HG02973 (cell line): Measurements from ENCODE around the gene XIRP2.

Experiments used
- ATAC-seq: cut with Tn5 transposase; IDR thresholded peaks from one replicate; pipeline ENCODE4 v1.9.1; 2021; ENCODE audit warnings: moderate library complexity; ENCODE audit not compliant: unreplicated experiment

XIRP2 gene

DNA sequence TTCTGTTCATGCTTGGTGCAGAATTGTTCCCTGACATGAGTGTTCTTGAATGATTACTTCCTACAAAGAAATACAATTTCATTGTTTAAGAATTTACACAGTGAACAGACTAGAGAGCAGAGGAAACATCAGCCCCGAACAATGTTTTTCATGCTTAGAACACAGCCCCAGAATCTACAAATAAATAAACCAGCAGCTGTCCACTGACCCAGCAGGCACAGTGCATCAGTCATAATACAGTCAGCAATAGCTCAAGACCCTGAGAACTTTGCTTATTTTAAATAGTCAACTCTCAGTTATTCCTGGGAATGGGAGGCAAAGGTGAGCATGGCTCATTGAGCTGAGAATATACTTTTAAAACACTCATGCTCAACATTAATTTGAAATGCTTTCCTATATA is 38.4 kb downstream of the XIRP2 start:
- no peak for ATAC-seq

DNA sequence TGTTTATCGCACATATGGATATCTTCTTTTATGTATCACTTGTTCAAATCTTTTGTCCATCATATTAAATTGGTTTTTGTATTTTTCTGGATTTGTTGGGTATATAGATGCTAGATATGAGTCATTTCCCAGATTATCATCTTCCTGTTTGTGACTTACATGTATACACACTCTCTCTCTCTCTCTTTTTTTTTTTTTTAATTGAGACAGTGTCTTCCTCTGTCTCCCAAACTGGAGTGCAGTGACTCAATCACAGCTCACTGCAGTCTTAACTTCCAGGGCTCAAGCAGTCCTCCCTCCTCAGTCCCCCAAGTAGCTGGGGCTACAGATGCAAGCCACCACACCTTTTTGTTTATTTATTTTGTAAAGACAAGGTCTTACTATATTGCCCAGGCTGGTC is 43.8 kb downstream of the XIRP2 start:
- ATAC-seq, result no peak

DNA sequence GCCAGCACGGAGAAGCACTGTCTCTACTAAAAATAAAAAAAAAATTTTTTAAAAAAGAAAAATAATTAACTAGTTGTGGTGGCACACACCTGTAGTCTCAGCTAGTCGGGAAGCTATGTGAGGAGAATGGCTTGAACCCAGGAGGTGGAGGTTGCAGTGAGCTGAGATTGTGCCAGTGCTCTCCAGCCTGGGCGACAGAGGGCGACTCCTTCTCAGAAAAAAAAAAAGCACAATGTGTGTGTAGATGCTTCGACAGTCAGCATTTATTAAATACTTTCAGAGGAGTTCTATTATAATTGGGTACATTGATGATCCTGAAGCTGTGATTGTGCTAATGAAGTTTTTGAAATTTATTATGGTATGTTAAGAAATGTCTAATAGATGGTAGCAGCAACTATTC is 46.5 kb downstream of the XIRP2 start:
- ATAC-seq, result no peak

DNA sequence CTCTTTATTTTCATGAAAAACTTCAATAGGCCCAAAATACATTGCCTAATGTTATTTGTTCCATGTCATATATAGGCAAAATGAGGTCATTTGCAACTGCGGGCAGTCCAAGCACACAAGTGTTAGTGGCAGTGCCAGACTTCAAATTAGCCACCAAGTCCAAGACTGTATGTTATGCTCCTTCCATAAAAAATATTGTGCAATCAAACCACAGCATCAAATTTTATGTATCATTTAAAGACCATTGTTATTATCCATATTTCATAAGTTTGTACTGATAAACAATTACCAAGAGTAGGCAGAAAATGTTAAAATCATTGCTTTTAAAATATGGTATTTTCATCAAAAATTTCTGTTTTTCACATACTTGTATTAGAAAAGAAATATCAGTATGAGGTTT is 54.1 kb downstream of the XIRP2 start:
- ATAC-seq, result no peak

DNA sequence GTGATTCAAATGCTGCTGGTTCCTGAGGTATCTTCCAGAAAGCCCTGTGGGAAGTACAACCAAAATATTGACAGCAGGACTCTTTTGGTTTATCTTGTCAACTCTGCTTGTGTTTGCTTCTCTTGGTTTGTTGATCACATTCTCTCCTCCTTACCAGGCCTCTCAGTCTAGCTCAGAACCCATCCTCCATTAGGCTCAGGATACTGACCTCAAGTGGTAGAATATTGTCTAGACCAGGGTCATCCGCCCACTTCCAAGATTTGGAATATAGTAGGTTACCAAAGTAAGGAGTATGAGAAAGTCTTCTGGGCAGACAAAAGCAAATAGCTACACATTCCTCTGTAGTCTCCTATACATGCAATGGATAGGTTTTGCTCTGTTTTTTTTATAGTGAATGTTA is 56.6 kb downstream of the XIRP2 start:
- ATAC-seq, result no peak

DNA sequence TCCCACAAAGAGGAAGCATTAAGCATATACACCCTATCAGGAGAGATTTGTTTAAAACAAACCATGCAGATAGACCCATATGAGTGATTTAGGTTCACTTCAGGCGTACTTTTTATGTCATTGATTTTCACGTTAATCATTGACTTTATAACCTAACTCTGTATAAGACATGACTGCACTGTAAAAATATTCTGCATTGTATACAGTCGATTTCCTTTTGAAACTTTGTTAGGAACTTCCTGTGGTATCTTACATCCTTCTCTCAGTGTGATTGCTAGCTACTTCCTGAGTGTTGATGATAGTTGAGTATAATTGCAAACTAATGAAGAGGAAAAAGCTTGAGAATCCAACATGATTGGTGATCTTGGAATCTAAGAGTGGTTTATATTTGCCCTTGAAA is 69.4 kb downstream of the XIRP2 start:
- ATAC-seq, result no peak

DNA sequence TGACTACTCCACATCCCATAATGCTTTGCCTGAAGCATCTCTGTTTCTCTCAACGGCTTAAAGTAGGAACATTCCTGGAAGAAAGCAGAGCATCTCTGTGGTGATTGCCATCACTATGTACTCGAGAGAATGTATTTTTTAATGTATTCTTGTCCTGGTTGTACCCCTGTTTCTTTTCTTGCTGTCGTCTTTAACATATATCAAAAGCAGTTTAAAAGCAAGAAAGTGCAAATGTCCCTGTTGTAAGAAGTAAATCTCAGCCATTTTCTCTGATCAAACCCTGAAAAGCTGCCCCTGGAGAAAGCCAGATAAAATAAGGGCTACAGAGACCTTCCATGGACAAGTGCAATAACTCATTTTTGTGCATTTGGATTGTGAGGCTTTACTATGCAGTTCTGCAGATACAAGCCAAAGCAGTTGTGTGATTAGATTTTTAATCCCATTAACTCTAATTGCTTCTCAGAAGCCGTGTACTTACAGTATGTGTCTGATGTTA is 70.8 kb downstream of the XIRP2 start:
- ATAC-seq, result no peak

DNA sequence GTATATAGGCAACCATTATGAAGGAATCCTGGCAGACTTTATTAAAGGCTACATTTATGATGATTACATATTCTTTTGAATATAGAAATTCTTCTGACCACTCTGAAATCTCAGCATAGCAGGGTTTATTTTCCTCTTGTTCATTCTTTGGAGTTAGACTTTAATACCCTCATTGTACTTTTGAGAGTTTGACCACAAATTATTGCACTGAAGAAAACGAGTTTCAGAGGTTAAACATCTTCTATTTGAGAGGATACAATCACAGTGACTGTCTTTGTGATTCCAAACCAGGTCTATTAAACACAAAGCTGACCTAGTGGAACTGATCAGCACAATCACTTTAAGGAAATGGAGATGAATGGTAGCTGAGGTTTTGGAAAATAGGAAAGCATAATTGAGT is 71.3 kb downstream of the XIRP2 start:
- ATAC-seq, result no peak

DNA sequence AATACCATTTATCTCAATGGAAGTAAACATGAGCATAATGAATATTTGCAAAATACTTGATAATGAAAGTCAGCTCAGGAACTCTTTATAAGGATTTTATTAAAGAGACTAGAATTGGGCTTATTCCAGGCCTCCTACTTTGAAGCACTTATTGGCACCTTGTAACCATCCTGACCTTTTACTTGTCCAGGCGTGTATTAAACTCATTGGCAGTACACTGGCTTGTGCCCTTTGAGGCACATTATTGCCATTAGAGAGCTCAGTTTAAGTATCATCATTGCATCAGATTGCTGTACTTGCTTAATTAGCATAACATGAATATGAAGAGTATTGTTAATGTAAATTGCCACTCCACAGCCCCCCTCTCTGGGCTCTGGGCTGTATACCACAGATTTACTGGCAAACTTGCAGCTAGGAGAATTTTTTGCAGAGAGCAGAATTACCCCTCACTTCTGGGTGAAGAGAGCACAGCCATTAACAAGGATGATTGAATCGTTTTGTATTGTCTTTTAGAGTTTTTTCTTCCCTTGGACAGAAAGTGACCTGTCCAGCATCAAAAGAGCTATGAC is 72.5 kb downstream of the XIRP2 start:
- no peak for ATAC-seq

DNA sequence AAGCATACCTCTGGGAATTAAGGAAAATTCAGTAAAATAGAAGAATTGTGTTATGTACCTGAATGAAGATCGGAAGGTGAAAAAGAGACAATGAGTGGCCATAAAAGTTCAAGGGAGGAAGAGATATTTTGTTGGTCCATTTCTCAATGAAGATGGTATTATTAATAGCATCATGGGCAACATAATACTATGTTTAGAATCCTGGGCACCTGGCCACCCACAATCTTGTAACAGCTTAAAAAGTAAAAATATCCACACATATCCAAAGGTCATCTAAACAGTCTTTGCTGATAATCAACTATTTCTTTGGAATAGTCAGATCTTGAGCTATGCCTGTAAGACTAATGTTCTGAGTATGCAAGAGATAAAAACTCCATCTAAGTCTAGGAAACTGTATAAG is 73.7 kb downstream of the XIRP2 start:
- ATAC-seq, result no peak

DNA sequence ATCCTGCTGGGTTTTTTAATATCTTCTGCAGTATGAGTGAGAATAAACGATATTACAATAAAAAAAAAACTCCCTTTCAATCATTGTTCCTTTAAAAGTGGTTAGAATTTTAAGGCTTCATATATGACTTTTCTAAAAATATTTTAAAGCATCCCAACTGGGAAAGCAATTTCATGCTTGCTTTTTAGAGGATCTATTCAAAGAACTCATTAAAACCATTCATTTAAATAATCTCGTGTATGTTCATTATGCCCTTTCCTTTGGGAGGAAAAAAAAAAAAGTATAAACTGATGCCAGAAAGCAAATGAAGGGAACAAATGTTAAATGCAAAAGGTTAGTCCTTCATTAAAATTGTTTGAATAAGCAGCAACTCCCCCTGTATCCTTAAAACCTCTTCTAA is 81.2 kb downstream of the XIRP2 start:
- no peak for ATAC-seq

DNA sequence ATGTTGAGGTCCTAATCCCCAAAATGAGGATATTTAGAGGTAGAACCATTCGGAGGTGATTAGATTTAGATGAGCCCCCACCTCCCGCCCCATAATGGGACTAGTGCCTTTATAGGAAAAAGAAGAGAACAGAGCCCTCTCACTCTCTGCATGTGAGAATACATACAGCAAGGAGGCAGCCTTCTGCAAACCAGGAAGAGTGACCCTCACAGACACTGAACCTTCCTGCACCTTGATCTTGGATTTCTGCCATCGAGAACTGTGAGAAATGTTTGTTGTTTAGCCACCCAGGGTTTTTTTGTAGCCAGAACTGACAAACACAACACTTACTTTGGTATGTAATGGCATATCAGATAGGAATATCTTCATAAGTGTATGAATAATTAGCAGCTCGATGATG is 83.7 kb downstream of the XIRP2 start:
- no peak for ATAC-seq

DNA sequence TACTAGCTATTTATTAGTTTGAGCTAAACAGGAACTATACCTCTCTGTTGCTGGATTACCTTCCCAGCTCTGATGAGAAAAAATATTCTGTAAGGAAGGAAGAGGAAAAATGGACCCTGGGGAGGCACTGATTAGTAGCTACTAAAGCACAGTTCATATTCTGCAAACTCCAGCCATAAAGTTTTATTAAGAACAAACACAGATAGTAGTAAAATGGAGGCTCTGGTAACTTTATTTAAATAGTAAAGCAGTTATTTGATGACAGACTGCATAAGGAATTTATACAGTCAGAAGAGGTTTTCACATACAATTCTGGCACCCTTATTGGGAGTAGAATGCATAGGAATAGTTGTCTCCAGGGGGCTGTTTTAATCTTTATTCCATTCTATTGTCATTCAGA is 84.1 kb downstream of the XIRP2 start:
- ATAC-seq, result no peak

DNA sequence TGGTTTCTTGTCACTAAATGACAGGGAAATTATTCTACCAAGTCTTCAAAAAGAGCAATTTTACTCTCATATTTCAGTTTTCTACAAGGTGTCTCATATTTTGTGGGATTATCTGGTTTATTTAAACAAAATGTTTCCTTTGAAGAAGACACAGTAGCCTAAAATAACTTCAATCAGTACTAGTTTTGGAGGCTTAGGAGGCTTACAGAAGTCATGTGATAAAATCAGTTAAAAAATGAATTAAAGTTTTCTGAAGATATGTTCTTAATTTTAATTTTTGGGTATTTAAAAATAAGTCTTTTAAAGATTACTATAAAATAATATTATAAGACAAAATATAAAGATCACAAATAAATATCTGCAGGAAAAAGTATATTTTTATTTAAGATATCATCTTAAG is 95.9 kb downstream of the XIRP2 start:
- ATAC-seq, result no peak

DNA sequence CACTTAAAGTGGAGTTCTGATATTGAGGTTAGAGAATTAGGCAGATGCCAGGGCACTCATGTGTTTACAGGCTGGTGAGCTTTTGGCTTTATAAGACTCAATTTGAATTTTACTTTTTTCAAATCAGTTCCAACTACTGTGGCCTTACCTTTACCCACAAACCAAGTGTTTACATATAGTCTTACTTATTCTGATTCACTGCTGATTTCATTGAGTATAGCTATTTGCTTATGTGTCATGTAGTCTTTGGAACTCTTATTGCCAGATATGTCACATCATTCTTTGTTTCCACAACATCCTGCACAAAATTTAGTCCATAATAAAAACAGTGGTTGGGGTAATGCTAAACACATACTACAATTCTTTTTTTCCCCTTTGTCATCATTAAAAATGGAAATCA is 96.5 kb downstream of the XIRP2 start:
- ATAC-seq, result no peak

DNA sequence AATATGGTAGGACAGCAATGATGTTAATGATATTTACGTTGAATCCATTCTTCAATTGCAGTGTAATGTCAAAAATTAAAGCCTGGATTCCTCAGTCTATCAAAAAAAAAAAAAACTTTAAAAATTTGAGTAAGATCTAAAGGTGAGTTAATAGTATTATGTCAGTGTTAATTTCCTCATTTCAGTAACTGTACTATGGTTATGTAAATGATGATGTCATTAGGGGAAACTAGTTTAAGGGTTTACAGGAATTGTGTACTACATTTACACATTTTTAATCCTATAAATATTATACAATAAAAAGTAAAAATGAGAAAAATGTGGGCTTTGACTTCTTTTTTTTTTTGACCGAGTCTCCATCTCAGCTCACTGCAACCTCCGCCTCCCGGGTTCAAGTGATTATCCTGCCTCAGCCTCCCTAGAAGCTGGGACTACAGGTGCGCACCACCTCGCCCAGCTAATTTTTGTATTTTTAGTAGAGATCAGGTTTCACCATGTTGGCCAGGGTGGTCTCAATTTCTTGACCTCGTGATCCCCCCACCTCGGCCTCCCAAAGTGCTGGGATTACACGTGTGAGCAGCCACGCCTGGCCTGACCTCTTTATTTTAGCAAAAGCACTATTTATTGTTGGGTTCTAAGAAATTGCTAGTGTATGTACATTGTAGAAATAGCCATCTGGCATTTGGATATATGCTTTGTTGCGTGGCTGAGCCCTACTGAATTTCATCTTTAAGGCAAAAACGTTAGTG is 106.5 kb downstream of the XIRP2 start:
- ATAC-seq, result no peak

DNA sequence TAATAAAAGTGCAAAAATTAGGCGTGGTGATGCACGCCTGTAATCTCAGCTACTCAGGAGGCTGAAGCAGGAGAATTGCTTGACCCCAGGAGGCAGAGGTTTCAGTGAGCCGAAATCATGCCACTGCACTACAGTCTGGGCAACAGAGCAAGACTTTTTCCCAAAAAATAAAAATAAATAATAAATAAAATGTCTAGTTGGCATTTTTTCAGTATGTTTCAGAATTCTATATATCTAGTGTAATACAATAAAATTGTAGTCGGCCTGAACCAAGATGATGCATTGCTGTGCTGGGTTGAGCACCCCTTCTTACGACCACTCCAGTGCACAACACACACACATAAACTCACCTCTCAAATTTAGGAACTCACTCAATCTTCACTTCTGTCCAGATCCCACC is 108.2 kb downstream of the XIRP2 start:
- no peak for ATAC-seq

DNA sequence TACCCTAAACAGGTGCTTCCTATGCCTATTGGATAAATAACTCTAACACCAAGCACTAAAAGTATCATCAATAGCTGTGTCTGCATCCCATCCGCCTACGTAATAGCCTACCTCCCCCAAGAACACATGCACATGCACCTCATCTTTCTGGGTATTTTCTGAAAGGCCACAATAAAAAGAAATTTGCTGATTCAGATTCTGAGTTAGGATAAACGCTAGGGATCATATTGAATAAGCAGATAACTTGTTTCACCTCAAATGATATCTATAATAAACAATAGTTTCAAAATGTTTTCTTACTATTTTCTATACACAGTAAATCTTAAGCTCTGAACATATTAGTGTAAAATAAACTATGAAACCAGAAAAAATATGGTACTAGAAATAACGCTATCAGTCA is 112.9 kb downstream of the XIRP2 start:
- ATAC-seq, result no peak

DNA sequence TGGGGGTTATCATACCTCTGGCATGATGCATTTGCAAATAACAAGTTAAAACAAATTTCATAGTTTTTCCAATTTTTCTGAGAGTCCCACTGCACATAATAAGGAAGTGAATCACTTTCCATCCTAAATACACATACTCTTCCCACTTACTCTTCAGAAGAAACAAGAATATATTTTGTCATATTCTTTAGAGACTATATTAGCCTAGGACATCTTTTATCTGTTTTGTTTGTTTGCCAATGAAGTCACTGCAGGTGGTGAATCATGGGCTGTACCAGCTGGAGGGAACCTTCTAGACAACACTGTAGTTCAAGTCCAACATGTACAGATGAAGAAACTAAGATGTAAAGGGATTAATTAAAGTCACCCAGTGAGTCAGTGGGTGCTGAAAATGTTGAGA is 116.8 kb downstream of the XIRP2 start:
- no peak for ATAC-seq

DNA sequence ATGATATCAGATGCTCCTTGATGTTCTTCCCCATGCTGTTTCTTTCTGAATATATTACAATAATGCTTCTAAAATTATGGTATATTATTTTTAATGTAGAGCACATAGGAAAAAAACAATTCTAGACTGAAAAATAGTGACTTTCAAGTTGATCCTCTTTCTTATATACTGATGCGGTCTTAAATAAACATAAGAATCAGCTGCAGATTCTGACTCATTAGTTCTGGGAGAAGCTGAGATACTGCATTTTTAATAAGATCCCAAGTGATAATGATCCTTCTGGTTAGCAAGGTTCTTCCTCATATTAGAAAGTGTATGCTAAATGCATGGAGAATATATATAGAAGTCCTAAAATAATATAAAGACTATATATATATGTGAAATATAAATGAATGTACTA is 124.9 kb downstream of the XIRP2 start:
- no peak for ATAC-seq

DNA sequence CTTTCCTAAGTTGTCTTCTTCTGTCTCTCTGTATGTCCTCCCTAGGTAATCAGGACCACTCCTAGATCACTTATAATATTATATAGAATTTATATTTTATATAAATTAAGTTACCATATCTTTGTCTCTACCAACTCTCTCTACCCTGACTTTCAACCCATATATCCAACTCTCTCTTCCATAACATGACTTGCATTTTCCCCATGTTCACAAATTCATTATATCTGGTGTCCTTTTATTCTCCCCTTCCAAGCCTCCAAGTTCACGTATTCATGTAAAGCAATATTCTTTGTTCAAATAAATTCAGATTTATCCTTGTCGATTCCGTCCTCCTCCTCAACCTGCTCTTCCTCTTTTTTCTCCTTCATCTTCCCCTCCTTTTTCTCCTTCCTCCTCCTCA is 127.5 kb downstream of the XIRP2 start:
- no peak for ATAC-seq

DNA sequence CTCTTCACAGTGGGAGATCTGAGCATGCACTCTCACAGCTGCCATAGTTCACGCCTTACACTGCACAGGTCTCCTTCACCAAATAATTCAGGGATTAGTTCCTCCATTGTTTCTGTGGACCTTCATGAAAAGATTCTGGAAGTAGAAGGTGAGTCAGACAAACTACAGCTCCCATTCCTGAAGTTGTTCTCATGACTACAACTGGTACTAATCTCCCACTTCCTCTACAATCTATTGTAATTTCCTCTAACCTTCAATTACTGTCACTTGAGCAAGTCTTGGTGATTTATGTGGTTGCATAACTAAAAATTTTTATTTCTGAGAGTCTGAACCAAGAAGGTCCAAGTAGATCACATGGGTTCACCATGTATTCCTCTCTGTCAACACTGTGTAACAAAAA is 128.7 kb downstream of the XIRP2 start:
- no peak for ATAC-seq

DNA sequence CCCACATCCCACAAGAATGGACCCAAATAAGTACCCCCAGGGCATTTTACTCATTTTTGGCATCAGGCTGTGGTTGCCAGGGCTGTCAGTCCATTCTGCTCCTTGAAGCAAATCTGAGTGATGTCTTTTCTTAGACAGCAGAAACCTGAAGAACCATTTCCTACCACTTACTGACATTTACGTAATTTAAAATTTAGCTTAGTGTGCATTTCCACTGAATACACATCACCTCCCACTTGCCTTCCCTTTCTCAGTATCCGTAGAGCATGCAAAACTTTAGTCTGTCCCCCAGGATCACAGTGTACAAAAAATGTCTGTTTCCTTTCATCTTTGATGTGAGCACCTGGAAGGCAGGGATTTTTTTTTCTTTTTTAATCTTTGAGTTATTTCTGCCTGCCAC is 130.3 kb downstream of the XIRP2 start:
- ATAC-seq, result no peak
